Pericardium fibroblast (primary cell): ENCODE measurements around the gene NPHP1. TPM values are rescaled to one million over a fixed set of nuclear protein-coding genes. Genes with fewer than 3 reads are reported as not detected.

Source experiments
- total RNA-seq: library from RNA; depleted of rRNA; stranded (reverse); fragments of >200 nt; gene quantifications from 2 replicates; pipeline ENCODE4 v1.2.3, GENCODE V29; 2015

Gene NPHP1
- total RNA-seq, result 1.6 and 1.9 TPM in 2 replicates

DNA sequence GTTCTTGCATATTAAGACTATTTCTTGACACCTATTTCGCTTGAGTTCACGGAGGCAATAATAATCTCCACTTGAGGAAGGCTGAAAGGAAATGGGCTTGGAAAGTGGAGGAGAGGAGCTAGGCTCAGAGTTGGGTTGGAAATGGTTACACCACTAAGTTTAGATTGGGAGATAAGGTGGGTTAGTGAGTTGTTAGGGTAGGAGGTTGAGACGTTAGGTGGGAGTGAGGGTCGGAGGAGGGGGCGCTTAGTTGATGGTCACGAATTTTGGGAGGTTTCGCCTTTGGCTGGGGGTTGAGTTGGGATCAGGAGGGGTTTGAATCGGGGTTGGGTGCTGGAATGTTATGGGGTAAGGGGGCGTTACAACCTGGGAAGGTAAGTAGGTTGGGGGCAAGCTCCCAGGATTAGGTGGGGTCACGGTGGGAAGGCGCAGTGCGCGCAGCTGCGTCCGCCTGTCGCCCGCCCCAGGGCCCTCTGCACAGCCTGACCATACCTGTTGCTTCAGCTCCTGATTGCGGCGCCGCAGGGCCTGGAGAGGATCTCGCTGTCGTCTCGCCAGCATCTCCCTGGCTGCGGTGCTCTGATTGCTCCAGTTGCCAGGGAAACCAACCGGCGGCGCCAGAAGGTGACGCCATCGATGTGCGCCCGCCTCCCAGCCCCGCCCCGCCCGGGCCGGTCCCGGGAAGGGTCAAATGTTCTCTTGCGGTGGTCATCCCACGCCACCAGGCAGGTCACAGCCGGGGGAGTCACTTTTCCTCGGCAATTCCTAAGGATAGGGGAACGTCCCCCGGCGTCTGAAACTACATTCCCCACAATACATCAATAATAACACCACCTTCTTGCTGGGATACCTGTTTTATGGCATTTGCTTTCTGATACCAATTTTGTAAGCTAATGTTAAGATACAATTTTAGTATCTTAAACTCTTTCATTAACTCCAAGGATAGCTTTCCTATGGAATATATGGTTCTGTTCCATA, at the start of gene NPHP1:
NPHP1 (minus strand) TSS at position 606 of the 978 bp plus-strand sequence; CDS start at position 561, 45 bp downstream.

DNA sequence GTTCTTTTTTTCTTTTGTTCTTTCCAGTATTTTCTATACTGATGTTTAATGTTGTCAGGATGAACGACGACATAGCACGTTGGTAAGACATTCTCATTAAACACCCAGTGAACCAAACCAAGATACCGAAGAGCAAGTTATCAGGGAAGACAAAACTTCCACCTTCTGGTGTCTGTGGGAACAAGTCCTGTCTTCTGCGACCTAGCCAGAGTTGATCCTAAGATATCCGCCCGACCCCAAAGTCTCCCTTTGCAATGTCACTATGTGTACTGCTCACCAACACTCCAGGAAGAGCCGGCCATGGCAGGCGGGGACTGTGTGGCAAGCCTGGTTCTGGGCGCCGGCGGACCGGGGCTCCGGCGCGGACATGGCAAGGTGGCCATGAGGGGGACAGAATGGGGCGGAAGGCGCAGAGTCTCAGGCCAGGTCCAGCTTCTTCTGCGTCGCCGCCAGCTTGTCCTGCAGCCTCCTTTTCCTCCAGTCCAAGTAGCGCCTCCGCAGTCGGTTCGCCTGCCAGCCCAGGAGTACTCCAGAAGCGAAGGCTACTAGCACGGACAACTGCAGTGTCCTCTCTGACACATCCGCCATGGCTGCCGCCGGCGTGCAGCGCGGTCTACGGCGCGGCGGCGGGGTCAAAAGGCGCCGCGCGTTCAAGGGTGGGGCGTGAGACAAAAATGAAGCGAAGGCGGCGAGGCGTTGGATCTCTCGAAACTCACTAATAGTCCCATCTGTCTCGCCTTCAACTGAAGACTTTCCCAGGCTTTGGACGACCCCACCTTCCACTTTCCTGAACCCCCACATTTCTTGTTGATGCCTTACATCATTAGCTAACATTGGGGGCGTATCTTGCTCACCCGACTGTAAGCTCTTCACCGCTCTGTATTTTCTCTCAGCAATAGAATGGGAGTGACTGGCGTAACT, 7.4 kb upstream of the NPHP1 start, which contains the start of gene MTLN:
MTLN (minus strand) TSS at position 610 of the 921 bp plus-strand sequence; CDS start at position 588, 22 bp downstream.

DNA sequence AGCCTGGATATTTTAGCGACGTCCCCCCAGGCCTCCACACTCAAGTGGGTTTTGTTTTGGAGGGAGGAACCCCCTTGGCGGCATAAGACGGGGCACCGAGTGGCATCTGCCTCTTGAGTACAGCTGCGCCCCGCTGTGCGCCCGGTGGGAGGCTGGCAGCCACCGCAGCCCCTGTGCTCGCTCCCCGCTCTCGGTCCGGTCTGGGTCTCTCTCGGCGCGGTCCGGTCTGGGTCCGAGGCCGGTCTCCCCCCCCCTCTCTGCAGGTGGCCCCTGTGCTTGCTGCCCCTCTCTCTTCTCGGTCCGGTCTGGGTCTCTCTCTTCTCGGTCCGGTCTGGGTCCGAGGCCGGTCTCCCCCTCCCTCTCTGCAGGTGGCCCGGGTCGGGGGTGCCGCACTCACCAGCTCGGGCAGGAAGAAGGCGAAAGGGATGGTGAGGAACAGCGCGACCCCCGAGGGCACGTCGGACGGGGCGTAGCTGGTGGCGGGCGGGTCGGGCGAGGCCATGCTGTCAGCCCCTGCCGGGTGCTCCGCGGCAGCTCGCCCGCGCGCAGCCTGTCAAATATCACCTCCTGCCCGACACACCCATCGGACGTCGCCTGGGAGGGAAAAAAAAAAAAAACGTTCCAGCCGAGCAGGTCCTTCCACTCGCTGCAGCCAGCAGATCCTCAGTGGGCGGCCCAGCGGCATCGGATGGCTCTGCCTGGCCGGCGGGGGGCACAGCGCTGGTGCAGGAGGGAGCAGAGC, 89.4 kb downstream of the NPHP1 start, which contains the start of gene MALL:
MALL (minus strand) TSS at position 532 of the 742 bp plus-strand sequence; CDS start at position 502, 30 bp downstream.

Other genes with a start within 250 kb of the NPHP1 start
- gene MALL, start 89.2 kb downstream of the NPHP1 start, total RNA-seq, result 4.4 and 5.6 TPM in 2 replicates
- 42.8 and 60.8 TPM in 2 replicates for gene MTLN, start 7.5 kb upstream of the NPHP1 start, total RNA-seq